ENCODE measurements around the gene C11orf21. TPM values are rescaled to one million over a fixed set of nuclear protein-coding genes. Genes with fewer than 3 reads are reported as not detected.

C11orf21 gene
- total RNA-seq, 1 donor = not detected

DNA sequence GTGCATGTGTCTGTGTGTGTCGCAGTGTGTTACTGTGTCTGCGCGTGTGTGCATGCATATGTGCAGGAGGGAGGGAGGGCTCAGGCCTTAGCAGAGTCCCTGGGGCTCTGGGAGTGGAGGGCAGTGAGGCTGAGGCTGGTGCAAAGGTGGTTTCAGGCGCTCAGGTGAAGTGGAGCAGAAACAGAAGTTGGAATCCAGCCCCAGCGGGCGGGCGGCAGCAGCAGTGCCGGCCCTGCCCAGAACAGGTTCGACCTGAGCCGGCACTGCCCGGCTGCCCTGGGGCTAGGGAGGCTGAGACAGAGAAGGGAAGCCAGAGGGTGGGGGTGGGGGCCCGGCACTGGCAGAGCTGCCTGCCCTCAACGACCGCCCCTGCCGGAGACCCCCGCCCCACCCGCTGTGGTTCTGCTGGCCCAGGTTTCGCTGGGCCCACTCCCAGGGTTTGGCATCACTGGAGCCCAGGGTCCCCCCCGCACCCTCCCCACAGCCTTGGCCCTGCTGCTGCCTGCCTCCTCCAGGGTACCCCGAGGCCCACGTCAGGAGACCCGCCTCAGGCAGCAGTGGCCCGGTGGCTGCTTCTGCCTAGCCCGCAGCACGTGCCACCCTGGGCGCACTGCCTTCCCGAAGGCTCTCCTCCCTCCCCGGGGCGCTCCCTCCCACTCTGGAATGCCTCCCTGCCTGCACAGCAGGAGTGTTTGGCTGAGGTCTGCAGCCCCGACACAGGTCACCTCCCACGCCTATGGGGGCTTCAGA, 44.6 kb downstream of the C11orf21 start:
- DNase-seq (ENCODE audit: low read depth) = no peak
- H3K4me3 ChIP-seq (ENCODE audit: low read depth, low read length) = no peak overlapping the region
- TF ChIP-seq, protein P1, sequence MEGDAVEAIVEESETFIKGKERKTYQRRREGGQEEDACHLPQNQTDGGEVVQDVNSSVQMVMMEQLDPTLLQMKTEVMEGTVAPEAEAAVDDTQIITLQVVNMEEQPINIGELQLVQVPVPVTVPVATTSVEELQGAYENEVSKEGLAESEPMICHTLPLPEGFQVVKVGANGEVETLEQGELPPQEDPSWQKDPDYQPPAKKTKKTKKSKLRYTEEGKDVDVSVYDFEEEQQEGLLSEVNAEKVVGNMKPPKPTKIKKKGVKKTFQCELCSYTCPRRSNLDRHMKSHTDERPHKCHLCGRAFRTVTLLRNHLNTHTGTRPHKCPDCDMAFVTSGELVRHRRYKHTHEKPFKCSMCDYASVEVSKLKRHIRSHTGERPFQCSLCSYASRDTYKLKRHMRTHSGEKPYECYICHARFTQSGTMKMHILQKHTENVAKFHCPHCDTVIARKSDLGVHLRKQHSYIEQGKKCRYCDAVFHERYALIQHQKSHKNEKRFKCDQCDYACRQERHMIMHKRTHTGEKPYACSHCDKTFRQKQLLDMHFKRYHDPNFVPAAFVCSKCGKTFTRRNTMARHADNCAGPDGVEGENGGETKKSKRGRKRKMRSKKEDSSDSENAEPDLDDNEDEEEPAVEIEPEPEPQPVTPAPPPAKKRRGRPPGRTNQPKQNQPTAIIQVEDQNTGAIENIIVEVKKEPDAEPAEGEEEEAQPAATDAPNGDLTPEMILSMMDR (IDR thresholded peaks at IDR 0.05; ENCODE audit: insufficient read depth, low read depth, low read length) = no peak

DNA sequence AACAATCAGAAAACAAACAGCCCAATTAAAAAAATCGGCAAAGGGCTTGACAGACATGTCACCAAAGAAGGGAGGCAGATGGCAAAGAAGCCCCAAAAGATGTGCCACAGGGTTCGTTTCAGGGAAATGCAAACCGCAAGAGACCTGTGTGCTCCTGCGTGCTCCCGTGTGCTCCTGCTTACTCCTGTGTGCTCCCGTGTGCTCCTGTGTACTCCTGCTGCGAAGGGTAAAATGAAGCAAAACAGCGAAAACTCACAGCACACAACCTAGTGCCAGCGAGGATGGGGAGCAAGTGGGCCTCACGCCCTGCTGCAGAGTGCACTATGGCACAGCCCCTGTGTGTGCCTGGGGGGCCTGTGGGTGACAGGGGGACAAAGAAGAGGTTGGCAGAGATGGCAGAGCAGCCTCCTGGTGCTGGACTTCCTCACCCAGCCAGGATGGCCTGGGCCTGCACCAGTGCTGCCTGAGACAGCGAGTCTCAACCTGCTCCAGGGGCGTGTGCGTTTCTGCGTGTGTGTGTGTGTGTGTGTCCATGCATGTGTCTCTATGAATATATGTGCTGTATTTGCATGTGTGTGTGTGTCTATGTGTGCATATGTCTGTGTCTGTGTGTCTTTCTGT, 45.3 kb downstream of the C11orf21 start:
- H3K4me3 ChIP-seq (ENCODE audit: low read depth, low read length) = no peak overlapping the region
- TF ChIP-seq, protein P1 (IDR thresholded peaks at IDR 0.05; ENCODE audit: insufficient read depth, low read depth, low read length) = no peak
- DNase-seq (ENCODE audit: low read depth) = no peak

DNA sequence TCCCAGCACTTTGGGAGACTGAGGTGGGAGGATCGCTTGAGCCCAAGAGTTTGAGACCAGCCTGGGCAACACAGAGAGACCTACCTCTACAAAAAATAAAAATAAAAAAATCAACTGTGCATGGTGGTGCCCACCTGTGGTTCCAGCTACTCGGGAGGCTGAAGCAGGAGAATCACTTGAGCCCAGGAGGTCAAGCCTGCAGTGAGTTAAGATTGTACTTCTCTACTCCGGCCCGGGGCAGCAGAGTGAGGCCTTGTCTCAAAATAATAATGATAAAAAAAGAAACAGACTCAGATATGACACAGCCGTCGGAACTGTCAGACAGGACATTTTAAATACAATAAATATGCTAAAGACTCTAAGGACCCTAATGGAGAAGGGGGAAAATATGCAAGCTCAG, 49.7 kb downstream of the C11orf21 start:
- TF ChIP-seq, protein P1 (IDR thresholded peaks at IDR 0.05; ENCODE audit: insufficient read depth, low read depth, low read length) = no peak
- H3K4me3 ChIP-seq (ENCODE audit: low read depth, low read length) = no peak overlapping the region
- no peak for DNase-seq (ENCODE audit: low read depth)

DNA sequence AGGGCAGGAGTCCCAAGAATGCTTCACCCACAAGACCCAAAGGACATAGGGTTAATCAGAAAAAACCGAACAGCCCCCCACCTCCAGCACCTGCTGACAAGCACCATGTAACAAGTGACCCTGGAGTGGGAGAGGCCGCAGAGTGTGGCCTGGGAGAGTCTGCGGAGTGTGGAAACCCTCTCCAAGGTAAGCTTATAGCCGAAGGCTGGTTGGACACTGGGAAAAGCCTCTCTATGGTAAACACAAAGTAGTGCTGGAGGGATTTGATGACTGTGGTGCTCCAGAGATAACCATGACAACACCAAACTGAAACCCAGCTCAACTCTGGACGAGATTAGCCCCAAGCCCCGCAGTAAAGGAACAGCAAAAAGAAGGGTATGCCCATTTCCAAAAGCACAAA, 50.6 kb downstream of the C11orf21 start:
- TF ChIP-seq, protein P1 (IDR thresholded peaks at IDR 0.05; ENCODE audit: insufficient read depth, low read depth, low read length) = no peak
- H3K4me3 ChIP-seq (ENCODE audit: low read depth, low read length) = no peak overlapping the region

DNA sequence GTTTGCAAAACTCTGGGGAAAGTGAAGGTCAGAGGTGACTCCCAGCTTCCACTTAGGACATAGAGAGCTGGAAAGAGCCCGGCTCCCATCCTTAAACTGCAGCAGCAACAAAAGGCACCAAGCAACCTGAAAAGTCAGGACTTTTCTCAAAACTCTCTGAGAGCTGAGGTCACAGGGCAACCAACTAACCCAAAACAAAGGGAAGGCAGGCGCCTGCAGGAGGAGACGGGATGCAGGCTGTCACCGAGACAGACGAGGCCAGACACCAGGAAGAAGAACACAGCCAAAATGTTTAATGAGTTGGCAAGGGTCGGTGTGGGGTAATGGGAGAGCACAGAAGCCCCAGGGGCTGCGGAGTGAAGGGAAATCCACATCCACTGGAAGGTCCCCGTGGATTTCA, 51.2 kb downstream of the C11orf21 start:
- TF ChIP-seq, protein P1 (IDR thresholded peaks at IDR 0.05; ENCODE audit: insufficient read depth, low read depth, low read length) = no peak
- no peak overlapping the region for H3K4me3 ChIP-seq (ENCODE audit: low read depth, low read length)
- no peak for DNase-seq (ENCODE audit: low read depth)

More for the DNA sequence above, 50.6 kb downstream of the C11orf21 start:
- DNase-seq (ENCODE audit: low read depth) = no peak

DNA sequence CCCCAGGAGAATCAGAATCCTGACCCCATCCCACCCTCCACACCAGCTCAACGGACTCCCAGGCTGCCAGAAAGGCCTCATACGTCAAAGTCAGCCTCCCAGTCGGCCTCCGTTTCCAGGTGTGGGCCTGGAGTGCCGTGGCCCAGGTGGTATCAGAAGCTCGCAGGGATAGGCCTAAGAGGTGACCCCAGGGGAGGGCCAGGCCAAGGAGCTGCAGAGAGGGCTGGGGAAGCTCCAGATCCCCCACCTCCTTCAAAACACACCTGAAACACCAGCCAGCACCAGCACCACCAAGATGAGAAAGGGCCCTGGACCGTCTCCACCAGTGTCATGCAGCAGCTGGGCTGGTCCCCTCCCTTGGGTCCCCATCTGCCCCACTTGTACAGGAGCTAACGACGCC, 51.7 kb downstream of the C11orf21 start:
- no peak for DNase-seq (ENCODE audit: low read depth)
- no peak overlapping the region for H3K4me3 ChIP-seq (ENCODE audit: low read depth, low read length)
- TF ChIP-seq, protein P1 (IDR thresholded peaks at IDR 0.05; ENCODE audit: insufficient read depth, low read depth, low read length) = no peak

Data from fibroblast of villous mesenchyme (primary cell).